ENCODE results near the gene NCAM1.

NCAM1 gene

DNA sequence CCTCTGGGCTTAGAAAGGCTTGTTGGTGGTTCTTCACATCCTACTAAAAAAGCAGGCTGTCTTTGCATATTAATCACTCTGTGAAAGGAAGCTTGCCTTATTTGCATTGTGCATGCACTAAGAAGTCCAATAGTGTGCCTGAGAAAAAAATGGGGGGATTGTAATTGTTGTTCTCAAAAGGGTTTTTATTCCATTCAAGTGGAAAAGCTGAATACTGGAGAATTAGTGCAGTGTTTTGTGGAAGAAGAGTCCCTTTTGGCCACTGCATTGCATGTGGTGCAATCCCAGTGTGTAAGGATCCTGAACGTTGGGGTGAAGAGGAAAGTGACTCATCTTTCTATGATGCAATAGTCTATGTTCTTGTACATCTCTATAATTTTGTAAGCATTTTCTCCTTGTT is 16.5 kb downstream of the NCAM1 start:
- TF ChIP-seq CTCF (IDR thresholded peaks at IDR 0.05; ENCODE audit: insufficient read depth, low read length) (no peak), SPI1 (IDR thresholded peaks at IDR 0.05; ENCODE audit: borderline replicate concordance, low read depth) (no peak), GABPA (IDR thresholded peaks at IDR 0.05; ENCODE audit: low read depth) (0 out of 2 replicates have a peak, but pooled peaks have one; percentile 20), POLR2AphosphoS5 (IDR thresholded peaks at IDR 0.05; ENCODE audit: low read depth) (no peak), REST (IDR thresholded peaks at IDR 0.05; ENCODE audit: insufficient replicate concordance, low read depth) (no peak)
- Histone ChIP-seq H3K4me3 (replicated peaks; ENCODE audit: insufficient read depth, low read length) (no peak overlapping the region), H3K27ac (replicated peaks) (no peak overlapping the region), H3K27me3 (ENCODE audit: insufficient read depth, poor library complexity, severe bottlenecking) (no peaks in the 10 kb centered on the region)
- peak; percentile 74 to 91 for DNase-seq (ENCODE audit: low read depth in 1 of 2, low spot score in 1 of 2)

GRCh38 chr11:112983887-112984286 is 22.7 kb downstream of the NCAM1 start:
- DNase-seq (ENCODE audit: low read depth in 1 of 2, low spot score in 1 of 2), result no peak
- Histone ChIP-seq H3K4me3 (replicated peaks; ENCODE audit: insufficient read depth, low read length) (no peak overlapping the region), H3K27ac (replicated peaks) (no peak overlapping the region), H3K27me3 (ENCODE audit: insufficient read depth, poor library complexity, severe bottlenecking) (no peaks in the 10 kb centered on the region)
- TF ChIP-seq GABPA (IDR thresholded peaks at IDR 0.05; ENCODE audit: low read depth), result no peak

GRCh38 chr11:112989198-112989597 is 28.0 kb downstream of the NCAM1 start:
- TF ChIP-seq REST (IDR thresholded peaks at IDR 0.05; ENCODE audit: insufficient replicate concordance, low read depth) (no peak), SPI1 (IDR thresholded peaks at IDR 0.05; ENCODE audit: borderline replicate concordance, low read depth) (no peak), GABPA (IDR thresholded peaks at IDR 0.05; ENCODE audit: low read depth) (no peak), CTCF (IDR thresholded peaks at IDR 0.05; ENCODE audit: insufficient read depth, low read length) (no peak)
- H3K27ac ChIP-seq (replicated peaks), result no peak overlapping the region
- no peak for DNase-seq (ENCODE audit: low read depth in 1 of 2, low spot score in 1 of 2)
- H3K4me3 ChIP-seq (replicated peaks; ENCODE audit: insufficient read depth, low read length), result no peak overlapping the region
- H3K27me3 ChIP-seq (ENCODE audit: insufficient read depth, poor library complexity, severe bottlenecking), result no peaks in the 10 kb centered on the region

DNA sequence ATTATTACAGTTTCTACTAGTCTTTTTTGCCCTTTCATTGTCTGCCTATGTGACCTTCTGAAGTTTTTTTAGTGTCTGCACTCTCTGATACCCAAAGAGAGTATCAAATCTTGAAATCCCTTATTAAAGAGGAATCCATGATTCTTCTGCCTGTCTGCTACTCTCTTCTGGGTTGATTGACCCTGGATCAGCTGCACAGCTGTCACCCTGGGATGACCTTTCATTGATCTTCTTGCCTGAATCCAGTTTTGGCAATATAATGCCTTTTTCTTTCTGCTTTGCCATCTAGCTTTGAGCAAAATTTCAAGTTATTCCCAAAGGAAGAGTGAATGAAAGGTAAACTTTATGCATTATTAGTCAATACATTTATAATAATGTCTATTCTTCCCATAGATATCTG is 32.6 kb downstream of the NCAM1 start:
- DNase-seq (ENCODE audit: low read depth in 1 of 2, low spot score in 1 of 2), result no peak
- H3K4me3 ChIP-seq (replicated peaks; ENCODE audit: insufficient read depth, low read length), result no peak overlapping the region
- no peak overlapping the region for H3K27ac ChIP-seq (replicated peaks)
- H3K27me3 ChIP-seq (ENCODE audit: insufficient read depth, poor library complexity, severe bottlenecking), result no peaks in the 10 kb centered on the region
- no peak for TF ChIP-seq POLR2AphosphoS5 (IDR thresholded peaks at IDR 0.05; ENCODE audit: low read depth)
- TF ChIP-seq GABPA (IDR thresholded peaks at IDR 0.05; ENCODE audit: low read depth), result no peak
- no peak for TF ChIP-seq SPI1 (IDR thresholded peaks at IDR 0.05; ENCODE audit: borderline replicate concordance, low read depth)
- TF ChIP-seq CTCF (IDR thresholded peaks at IDR 0.05; ENCODE audit: insufficient read depth, low read length), result no peak

Data from HL-60 (cell line).